NCI-H524 (cell line): ENCODE measurements around the gene HOXC11.

Experiments used
- DNase-seq, 2 experiments: peaks; one replicate each; lab custom pipeline; 2025; lab: John Stamatoyannopoulos, UW

Gene HOXC11

DNA sequence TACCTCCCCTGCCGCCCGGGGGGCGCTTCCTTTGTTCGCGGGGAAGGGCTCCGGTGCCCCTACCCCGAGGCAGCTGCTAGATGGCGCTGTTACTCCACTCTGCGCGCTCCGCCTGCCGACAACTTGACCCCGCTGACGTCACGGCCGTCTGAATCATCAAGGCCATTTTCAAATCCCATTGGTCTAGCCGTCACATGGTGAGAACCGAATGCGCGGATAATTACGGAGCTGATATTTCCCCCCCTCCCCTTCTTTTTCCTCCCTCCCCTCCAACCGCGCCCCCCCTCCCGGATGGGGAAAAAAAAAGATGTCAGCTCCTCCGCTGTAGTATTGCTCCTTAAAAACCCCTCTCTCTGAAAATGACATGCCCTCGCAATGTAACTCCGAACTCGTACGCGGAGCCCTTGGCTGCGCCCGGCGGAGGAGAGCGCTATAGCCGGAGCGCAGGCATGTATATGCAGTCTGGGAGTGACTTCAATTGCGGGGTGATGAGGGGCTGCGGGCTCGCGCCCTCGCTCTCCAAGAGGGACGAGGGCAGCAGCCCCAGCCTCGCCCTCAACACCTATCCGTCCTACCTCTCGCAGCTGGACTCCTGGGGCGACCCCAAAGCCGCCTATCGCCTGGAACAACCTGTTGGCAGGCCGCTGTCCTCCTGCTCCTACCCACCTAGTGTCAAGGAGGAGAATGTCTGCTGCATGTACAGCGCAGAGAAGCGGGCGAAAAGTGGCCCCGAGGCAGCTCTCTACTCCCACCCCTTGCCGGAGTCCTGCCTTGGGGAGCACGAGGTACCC, 12.2 kb downstream of the HOXC11 start, which contains the start of gene HOXC10:
TSS of gene HOXC10 (plus strand) at position 246 of the 791 bp plus-strand sequence. CDS start at position 360, 114 bp downstream.
- peak; percentile 87 to 92 for DNase-seq

DNA sequence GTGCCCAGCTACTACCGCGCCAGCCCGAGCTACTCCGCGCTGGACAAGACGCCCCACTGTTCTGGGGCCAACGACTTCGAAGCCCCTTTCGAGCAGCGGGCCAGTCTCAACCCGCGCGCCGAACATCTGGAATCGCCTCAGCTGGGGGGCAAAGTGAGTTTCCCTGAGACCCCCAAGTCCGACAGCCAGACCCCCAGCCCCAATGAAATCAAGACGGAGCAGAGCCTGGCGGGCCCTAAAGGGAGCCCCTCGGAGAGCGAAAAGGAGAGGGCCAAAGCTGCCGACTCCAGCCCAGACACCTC, 12.7 kb downstream of the HOXC11 start:
- DNase-seq = no peak

DNA sequence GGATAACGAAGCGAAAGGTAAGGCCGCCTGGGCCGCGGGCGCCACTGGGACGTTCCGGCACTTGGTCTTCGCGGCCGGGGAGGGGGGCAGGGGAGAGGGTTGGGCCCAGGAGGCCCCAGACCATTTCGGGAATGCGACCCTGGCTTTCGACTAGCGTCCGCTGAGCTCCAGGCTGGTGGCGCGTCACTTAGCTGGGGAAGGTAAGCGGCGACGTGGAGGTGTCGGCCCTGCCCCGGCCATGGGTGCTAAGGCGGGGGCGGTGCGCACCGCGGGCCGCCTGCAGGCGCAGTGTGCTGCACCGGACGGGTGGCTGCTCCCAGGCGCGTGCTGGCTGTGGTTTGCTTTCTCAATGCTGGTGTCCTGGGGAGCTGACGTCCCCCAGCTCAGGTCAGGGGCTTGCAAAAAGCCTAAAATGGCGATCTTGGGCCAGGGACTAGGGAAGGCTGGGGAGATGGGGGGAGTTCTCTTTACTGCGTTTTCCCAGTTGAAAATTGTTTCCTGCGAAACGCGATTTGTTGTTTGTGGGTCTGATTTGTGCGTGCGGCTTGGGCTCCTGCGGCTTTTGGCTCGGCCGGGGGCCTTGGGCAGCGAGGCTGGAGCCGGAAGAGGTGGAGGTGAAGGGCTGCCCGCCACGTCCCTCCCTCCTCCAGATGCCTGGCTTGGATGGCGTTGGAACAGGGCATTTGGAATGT, 13.2 kb downstream of the HOXC11 start:
- DNase-seq = peak in 1 of 2 experiments; percentile 22

DNA sequence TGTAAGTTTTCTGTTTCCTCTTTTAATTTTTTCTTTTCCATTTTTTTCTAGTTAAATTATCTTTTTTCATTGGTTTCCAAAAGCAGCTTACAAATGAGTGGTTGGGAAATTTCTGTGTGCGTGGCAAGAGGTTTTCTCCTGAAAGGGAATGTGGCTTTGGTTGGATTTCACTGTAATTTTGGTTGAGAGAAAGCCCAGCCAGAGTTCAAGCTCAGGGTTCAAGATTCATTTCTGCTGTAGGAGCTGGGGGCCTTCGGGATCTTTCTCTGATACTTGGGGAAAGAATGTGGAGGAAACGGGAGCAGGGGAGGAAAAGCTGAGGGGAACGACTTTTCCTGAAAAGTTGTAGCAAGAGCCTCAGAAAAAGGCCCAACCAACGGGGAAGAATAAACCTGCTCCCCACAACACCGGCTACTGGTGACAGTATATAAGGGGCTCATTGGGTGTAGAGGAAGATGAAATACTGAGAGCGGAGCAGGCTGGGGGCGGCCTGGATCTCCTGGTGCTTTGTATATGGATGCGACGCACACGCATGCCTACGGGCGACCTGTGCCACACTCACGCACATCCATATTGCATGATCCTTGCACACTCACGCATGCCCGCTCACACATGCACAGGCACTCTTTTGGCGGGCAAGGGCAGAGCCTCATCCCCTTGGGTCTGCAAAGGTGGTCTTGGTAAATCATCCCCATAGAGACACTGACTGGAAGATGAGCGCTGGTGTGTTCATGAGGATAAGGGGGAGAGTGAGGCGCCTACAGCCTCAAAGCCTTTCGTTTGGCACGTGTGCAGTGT, 14.0 kb downstream of the HOXC11 start:
- no peak for DNase-seq

DNA sequence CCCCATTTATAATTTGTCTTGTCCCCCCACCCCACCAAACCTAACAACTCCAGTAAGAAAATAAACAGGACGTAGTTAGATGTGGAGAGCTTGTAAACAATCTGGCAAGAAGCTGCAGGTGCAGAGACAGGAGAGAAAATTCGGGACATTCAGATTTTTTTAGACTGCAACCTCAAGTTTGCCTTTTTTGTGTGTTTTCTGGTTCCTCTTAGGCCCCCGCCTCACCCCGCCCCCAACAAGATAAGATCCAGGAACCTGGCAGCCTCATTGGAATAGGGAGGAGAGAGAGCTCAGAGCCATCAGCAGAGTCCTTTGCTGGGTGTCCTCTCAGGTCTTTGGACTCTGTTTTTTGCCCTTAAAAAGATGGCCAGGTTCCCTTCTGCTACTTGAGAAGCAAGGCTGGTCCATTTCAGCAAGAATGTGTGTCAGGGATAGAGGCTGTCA, 14.9 kb downstream of the HOXC11 start:
- DNase-seq = no peak

DNA sequence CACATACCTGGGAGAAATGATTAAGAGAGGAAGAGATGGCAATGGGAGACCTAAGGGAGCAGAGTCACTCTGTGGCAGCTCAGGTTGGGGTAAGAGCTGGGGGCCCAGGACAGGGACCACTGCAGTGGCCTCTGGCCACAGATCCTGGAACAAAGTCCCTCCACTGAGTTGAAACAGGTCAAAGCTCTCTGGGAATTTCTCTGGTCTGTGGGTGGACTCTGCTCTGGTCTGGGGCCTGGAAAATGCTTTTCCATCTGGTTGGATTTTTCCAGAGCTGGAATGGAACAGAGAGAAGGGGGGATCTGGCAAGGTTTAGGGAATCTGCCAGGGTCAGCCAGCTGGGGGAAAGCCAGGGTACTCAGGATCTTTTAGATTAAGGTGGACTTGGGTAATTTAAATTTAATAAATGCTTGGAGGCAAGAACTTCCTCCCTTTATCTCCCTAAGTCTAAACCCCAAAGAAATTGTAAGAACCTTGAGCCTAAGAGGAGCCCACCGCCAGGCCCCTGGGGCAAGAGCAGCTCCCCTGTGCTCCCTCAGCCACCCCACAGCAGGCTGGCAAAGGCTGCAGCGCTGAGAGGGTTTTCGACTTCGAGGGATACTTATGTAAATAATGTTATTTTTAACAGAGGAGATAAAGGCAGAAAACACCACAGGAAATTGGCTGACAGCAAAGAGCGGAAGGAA, 15.8 kb downstream of the HOXC11 start:
- DNase-seq = no peak

DNA sequence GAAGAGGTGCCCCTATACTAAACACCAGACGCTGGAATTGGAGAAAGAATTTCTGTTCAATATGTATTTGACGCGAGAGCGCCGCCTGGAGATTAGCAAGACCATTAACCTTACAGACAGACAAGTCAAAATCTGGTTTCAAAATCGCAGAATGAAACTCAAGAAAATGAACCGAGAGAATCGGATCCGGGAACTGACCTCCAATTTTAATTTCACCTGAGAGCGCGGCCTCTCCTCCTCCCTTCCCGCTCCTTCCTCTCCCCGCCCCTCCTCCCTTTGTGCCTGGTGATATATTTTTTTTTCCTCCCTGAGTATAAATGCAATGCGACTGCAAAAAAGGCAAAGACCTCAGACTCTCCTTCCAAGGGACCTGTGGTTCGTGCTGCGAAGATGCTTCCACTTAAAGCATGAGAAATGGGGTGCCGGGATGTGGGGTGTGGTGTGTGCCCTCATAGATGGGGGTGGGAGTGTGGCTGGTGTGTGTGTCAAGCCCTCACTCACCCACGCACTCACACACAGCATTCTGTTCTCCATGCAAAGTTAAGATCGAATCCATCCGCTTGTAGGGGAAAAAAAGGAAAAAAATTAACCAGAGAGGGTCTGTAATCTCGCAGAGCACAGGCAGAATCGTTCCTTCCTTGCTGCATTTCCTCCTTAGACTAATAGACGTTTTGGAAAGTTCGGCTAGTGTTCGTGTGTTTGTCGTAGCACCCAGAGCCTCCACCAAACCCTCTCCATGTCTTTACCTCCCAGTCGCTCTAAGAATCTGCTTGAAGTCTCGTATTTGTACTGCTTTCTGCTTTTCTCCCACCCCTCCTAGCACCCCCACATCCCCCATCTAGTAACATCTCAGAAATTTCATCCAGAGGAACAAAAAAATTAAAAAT, 16.5 kb downstream of the HOXC11 start:
- peak in 1 of 2 experiments; percentile 67 for DNase-seq

DNA sequence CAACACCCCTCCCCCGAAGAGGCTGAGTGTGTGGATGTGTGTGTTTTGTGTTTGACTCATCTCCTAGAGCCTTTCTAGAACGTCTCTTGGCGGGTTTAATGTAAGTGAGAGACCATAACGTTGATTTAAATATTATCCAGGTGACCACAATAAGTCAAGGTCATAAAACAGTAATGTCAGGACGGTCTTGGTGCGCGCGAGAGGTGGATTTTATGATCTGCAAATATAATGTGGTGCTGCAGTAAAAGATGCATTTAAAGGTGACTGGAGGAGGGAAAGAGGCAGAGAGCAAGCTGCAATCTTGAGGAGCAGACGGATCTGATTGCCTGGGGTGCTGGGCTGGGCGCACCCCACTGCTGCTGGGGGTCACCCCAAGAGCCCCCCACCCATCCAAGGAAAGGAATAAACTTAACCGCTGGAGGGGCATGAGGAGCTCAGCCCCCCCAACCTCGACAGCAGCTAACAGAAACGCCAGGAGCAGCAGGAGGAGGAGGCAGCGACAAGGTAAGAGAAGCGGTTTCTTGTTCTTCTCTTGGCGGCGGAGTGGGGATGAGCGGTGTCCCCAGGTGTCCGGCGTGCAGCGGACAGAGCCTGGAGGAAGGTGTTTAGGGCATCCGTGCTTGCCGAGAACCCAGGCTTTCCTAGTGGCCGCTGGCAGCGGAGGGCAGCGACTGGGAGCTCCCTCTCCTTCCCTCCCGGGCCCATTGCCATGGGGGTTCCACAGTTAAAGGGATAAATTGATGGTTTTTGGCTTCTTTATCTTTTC, 17.6 kb downstream of the HOXC11 start:
- DNase-seq = no peak

DNA sequence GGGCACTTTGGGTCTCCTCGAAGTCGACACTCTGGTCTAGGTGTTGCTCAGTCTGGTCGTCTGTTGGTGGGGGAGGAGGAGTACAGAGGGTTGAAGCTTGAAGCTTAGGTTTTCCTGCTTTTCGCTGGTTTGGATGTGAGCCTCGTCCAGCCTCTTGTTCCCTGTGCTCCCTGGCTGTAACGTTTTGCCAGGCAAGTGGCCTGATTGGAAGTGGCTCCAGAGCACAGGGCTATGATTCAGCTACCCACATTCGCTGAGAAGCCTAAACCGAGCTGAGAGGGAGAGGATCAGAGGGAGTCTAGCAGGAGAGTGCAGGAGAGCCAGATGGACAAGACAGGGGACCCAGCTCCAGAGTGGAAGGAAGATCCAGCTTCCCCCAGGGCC, 18.1 kb downstream of the HOXC11 start:
- DNase-seq = peak; percentile 52 to 74

DNA sequence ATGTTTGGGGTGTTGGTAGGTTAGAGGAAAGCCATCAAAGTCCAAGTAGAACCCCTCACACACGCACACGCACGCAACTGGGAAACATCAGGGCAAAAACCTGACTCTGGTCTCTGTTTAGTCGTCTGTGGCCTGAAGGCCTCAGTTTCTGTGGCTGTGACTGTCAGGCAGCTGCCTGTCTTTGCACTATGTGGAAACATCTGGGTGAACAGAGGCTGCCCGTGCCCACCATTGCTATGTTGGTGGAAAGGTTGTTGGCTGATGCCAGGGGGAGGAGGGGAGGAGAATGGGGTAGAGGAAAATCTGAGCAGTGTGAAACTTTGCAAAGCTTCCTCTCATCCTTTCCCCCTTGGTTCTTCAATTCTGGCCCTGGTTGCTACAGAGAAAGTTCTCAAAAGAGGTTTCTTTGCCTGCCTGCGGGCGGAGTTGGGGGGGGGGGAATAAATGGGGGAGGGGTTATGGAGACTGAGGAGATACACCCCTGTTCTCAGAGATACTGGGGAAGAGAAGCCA, 19.5 kb downstream of the HOXC11 start:
- no peak for DNase-seq

DNA sequence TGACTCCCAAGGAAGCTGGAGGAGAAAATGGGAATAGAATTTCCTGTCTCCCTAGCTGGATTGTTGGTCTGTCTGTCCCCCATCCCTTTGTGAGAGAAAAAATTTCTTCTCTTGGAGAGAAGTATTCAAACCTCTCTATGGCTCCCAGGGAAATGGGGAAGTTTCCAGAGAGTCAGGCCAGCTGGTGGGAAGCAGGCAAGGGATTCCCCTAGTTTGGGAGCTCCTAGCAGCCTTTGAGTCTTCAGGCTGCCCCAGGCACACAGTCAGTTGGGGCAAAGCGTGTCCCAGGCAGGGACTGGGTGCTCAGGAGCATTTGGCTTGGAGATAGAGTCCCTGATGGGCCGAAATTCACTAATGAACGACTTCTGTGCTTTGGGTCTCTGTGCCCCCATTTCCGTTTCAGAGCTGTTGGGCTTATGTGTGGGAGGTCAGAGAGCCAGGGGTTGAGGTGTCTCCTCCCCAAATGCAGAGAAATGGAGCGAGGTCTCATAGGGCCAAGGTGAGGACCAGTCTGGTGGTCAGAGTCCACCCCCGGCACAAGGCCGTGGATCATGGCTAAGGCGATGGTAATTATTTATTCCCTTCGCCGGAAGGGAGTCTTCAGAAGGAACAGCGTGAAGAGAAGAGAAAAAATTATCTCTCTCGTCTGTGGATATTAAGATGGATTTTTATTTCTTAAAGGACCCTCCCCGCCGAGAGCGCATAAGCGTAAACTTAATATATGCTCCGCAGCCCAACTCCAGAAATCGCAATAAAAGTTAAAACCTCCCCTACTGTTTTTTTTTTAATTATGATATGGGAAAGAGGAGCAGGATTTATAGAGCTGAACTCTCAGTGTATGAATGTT, 20.5 kb downstream of the HOXC11 start:
- no peak for DNase-seq

DNA sequence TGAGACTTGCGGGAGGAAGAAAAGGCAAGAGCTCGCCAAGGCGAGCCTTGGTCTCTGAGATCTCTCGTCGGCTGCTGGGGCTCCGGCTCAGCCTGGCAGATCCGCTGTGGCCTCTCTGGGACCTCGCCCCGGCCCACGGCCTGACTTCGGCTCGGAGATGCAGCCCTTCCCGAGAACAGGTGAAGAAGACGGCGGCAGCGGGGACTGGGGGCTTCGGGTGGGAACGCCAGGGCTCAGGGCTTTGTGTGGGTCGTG, 21.0 kb downstream of the HOXC11 start:
- DNase-seq = no peak

DNA sequence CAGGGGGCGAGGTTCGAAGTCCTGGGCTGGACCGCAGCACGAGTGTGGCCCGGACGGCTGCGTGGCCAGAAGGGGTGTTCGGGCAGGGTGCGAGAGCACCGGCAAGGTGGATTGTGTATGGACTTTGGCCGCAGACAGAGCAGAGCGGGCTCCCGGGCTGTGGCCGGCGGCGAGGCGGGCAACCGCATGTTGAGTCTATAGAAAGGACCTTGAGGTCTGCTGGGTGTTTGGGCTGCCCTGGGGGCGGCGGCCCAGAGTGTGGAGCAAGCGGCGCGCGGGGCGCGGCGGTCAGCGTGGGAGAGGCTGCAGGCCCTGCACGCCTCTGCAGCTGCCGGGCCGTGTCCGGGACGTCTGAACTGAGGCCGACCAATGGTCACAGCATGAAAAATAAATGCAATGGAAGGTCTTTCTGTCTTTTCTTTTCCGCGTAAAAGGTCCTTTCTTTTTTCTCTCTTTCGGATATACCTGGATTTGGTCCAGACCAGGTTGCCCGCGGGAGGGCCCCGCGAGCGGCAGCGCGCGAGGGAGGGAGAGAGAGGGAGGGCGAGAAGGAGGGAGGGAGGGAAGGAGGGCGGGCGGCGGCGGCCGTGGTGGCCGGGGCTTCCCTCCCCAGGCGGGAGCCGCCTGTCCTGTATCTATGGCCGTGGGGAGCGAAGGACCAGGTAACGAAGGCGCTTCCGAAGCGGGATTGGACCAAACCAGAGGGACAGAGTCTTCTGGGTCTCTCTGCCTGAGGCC, 21.5 kb downstream of the HOXC11 start:
- DNase-seq = no peak

DNA sequence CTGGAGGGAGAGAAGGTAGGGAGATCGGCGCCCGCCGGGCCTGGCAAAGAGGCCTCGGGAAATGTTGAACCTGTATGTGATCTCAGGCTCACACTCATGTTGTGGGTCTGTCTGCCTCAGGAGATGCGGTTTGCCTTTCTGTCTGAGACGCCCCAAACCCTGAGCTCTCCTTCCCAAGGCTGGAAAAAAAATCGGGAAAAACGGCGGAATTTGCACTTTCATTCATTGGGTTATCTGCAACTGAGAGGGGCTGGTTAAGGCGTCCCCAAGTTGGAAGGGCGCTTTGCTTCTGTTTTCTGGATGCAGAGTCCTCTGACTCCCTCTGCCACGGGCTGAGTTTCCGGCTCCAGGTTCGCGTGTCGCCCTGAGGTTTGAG, 22.1 kb downstream of the HOXC11 start:
- no peak for DNase-seq

DNA sequence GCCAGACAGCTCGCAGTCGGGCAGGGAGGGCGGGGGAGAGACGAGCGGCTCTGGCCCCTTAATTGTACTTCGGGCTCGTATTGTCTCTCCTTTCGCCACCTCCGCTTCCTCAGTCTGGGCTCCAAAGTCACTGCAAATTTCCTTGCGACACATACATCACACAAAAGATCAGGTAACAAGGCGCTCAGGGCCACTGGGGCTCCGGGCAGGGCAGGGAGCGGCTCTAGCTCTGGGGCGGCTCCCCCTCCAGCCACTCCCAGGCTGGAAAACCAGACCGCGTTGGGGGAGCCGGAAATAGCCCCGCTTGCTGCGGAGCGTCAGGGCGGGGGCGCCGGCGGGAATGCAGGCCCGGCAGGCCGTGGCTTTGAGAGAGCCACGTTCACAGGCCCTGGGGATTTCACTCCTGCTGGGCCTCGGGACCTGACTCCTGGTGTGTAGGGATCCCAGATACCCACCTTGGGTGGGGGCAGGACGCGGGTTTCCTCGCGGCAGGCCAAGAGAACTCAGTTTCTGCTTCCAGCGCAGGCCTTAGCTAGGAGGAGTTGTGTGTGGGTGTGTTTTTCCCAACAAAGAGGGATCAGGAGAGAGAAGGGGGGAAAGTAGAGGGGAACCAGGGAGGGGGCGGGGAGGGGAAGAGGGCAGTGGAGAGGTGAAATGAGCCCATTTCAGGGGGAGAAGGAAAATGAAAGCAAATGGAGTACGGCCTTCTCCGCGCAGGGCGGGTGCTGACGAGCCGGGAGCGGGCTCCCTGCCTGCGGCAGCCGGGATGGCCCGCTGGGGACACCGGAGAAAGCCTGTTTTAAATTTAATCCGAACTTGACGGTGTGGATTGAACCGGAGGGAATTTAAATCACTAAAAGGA, 22.7 kb downstream of the HOXC11 start:
- DNase-seq = peak in 1 of 2 experiments; percentile 22

DNA sequence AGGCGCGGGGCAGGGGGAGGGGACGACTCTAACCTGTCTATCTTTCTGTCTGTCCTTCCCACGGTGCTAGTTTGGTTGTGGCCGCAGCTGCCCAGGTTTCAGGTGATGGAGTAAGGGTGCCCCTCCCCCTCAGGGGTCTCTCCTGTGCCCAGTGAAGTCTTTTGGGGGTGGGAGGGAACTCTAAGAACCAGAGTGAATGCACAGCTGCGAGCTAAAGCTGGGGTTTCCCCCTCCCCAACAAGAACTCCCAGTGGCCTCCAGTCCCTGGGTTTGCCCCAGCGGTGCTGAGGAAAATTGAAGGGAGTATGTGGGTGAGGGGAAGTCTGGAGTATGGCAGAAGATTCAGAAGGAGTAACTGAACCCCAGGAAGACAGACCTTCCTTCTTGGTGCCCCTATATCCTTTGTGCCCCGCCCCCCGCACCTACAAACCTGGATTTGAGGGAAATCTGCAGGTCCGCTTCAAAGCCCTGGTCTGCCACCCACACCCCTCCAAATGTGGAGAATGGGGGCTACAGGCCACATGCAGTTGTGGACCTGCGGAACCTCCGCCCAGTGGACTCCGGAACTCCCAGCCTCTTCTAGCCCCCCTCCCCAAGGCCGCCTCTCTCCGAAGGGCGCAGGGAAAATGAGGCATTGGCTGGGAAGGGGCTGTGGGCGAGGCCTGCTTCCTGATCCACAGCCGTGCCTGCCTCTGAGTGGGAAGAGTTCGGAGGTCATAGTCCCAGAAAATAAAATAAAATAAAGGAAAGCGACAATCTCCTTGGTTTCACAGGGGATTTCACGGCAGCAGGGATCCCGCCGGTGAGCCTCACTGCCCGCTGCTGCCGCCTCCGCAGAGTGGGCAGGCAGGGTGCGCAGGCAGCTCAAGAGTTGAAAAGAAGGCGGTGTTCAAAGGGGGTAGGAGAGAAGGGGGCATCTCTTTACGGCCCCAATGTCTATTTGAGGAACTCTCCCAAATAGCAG, 23.6 kb downstream of the HOXC11 start:
- no peak for DNase-seq
